ENCODE data around the gene S100A2. TPM values are rescaled to one million over a fixed set of nuclear protein-coding genes. Genes with fewer than 3 reads are reported as not detected.

Gene S100A2
- total and polyA plus RNA-seq, 2 of the 13 experiments (the other 11 are each of a cell fraction or from before 2014, with no cell fraction given): 1.2 TPM

DNA sequence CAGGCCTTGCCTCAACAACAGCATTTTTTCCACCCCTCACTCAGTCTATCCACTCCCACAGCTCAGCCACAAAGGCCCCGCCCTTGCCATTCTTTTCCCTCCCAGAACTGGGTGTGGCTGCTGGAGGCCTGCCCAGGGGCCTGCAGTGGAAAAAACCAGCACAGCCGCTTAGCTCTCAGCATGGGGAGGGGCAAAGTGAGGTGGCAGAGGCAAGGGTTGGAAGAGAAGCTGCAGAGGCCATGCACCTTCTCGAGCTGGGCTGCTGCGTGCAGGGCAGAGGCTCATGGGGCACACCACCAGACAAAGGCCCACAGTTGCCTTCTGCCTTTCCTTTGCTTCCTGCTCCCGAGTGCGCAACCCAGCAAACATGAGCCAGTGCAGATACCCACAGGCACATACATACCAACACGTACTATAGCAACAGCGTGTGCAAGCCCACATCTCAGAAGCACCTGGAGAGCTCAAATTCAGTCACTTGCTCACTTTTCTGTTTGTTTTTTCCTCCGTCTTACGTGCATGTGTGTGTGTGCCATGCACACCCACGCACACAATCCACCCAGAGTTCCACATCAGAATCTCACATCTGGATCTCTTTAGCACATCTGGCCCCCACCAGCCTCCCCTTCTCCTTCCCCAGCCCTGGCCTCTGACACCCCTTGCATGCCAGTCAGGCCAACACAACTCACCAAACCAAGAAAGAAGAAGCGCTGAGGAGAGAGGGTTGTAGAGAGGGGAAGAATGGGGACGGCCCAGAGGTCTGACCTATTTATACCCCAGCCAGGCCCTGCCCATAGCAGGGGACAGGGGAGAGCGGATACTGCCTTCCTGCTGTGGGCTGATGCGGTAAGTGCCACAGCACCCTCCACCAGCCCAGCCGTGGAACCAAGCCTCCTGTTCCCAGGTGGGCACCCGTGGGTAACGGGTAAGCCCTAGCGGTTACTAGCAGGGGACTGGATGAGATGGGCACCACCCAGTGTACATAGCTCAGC, 20.3 kb downstream of the S100A2 start, which contains the start of gene S100A4 (continued):
- no peak for TF ChIP-seq DNMT1 (CRISPR knock-in tag; IDR thresholded peaks at IDR 0.05)
- TF ChIP-seq RARG (CRISPR knock-in tag; IDR thresholded peaks at IDR 0.05; ENCODE audit: low read depth): no peak
- TF ChIP-seq, protein P1, sequence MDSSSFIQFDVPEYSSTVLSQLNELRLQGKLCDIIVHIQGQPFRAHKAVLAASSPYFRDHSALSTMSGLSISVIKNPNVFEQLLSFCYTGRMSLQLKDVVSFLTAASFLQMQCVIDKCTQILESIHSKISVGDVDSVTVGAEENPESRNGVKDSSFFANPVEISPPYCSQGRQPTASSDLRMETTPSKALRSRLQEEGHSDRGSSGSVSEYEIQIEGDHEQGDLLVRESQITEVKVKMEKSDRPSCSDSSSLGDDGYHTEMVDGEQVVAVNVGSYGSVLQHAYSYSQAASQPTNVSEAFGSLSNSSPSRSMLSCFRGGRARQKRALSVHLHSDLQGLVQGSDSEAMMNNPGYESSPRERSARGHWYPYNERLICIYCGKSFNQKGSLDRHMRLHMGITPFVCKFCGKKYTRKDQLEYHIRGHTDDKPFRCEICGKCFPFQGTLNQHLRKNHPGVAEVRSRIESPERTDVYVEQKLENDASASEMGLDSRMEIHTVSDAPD (CRISPR knock-in tag; IDR thresholded peaks at IDR 0.05): peak; percentile 60; the same call in 1 of the 2 replicates
- TF ChIP-seq HNRNPH1 (optimal IDR thresholded peaks at IDR 0.05; ENCODE audit: low read depth, low read length): no peak
- TF ChIP-seq ZNF891 (CRISPR knock-in tag; IDR thresholded peaks at IDR 0.05): no peak
- TF ChIP-seq HNRNPL (IDR thresholded peaks at IDR 0.05; ENCODE audit: low read depth, low read length): peak; percentile 98
- no peak for TF ChIP-seq PLRG1 (conservative IDR thresholded peaks at IDR 0.05)
- peak; percentile 75; the same call in 1 of the 2 replicates for TF ChIP-seq ZNF788 (CRISPR knock-in tag; IDR thresholded peaks at IDR 0.05; ENCODE audit: borderline replicate concordance)
- TF ChIP-seq, protein P2, sequence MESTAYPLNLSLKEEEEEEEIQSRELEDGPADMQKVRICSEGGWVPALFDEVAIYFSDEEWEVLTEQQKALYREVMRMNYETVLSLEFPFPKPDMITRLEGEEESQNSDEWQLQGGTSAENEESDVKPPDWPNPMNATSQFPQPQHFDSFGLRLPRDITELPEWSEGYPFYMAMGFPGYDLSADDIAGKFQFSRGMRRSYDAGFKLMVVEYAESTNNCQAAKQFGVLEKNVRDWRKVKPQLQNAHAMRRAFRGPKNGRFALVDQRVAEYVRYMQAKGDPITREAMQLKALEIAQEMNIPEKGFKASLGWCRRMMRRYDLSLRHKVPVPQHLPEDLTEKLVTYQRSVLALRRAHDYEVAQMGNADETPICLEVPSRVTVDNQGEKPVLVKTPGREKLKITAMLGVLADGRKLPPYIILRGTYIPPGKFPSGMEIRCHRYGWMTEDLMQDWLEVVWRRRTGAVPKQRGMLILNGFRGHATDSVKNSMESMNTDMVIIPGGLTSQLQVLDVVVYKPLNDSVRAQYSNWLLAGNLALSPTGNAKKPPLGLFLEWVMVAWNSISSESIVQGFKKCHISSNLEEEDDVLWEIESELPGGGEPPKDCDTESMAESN (CRISPR knock-in tag; conservative IDR thresholded peaks at IDR 0.05): no peak
- peak; percentile 41; the same call in 1 of the 2 replicates for TF ChIP-seq ZNF605 (CRISPR knock-in tag; IDR thresholded peaks at IDR 0.05)
- TF ChIP-seq, protein P3, sequence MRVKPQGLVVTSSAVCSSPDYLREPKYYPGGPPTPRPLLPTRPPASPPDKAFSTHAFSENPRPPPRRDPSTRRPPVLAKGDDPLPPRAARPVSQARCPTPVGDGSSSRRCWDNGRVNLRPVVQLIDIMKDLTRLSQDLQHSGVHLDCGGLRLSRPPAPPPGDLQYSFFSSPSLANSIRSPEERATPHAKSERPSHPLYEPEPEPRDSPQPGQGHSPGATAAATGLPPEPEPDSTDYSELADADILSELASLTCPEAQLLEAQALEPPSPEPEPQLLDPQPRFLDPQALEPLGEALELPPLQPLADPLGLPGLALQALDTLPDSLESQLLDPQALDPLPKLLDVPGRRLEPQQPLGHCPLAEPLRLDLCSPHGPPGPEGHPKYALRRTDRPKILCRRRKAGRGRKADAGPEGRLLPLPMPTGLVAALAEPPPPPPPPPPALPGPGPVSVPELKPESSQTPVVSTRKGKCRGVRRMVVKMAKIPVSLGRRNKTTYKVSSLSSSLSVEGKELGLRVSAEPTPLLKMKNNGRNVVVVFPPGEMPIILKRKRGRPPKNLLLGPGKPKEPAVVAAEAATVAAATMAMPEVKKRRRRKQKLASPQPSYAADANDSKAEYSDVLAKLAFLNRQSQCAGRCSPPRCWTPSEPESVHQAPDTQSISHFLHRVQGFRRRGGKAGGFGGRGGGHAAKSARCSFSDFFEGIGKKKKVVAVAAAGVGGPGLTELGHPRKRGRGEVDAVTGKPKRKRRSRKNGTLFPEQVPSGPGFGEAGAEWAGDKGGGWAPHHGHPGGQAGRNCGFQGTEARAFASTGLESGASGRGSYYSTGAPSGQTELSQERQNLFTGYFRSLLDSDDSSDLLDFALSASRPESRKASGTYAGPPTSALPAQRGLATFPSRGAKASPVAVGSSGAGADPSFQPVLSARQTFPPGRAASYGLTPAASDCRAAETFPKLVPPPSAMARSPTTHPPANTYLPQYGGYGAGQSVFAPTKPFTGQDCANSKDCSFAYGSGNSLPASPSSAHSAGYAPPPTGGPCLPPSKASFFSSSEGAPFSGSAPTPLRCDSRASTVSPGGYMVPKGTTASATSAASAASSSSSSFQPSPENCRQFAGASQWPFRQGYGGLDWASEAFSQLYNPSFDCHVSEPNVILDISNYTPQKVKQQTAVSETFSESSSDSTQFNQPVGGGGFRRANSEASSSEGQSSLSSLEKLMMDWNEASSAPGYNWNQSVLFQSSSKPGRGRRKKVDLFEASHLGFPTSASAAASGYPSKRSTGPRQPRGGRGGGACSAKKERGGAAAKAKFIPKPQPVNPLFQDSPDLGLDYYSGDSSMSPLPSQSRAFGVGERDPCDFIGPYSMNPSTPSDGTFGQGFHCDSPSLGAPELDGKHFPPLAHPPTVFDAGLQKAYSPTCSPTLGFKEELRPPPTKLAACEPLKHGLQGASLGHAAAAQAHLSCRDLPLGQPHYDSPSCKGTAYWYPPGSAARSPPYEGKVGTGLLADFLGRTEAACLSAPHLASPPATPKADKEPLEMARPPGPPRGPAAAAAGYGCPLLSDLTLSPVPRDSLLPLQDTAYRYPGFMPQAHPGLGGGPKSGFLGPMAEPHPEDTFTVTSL (CRISPR knock-in tag; IDR thresholded peaks at IDR 0.05; ENCODE audit: borderline replicate concordance): no peak
- TF ChIP-seq ZSCAN31 (CRISPR knock-in tag; IDR thresholded peaks at IDR 0.05; ENCODE audit: low read depth): peak; percentile 92; the same call in 1 of the 2 replicates
- peak; percentile 42 for TF ChIP-seq ZBTB42 (CRISPR knock-in tag; IDR thresholded peaks at IDR 0.05)
- TF ChIP-seq ZNF782 (CRISPR knock-in tag; IDR thresholded peaks at IDR 0.05; ENCODE audit: borderline replicate concordance): no peak; the same call in 1 of the 2 replicates
- TF ChIP-seq NFE2L1 (CRISPR knock-in tag; IDR thresholded peaks at IDR 0.05; ENCODE audit: borderline replicate concordance): no peak
- TF ChIP-seq ZNF564 (CRISPR knock-in tag; IDR thresholded peaks at IDR 0.05): peak; percentile 60; the same call in 1 of the 2 replicates
- no peak for TF ChIP-seq CCDC6 (CRISPR knock-in tag; IDR thresholded peaks at IDR 0.05)
- TF ChIP-seq, protein P4, sequence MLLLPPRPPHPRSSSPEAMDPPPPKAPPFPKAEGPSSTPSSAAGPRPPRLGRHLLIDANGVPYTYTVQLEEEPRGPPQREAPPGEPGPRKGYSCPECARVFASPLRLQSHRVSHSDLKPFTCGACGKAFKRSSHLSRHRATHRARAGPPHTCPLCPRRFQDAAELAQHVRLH (CRISPR knock-in tag; IDR thresholded peaks at IDR 0.05; ENCODE audit: borderline replicate concordance, low read depth): no peak
- no peak for TF ChIP-seq TSC22D2 (CRISPR knock-in tag; IDR thresholded peaks at IDR 0.05; ENCODE audit: borderline replicate concordance)
- no peak for TF ChIP-seq RFXANK (CRISPR knock-in tag; IDR thresholded peaks at IDR 0.05)

Data from HepG2 (cell line).